ENCODE data around the gene RAB7A. TPM values are rescaled to one million over a fixed set of nuclear protein-coding genes. Genes with fewer than 3 reads are reported as not detected.
A peak's percentile ranks its signal among the peaks of the same experiment; 100 is the strongest.

Gene RAB7A
- total and polyA plus RNA-seq, 2 donors (not counting 1 experiment from before 2014, with no cell fraction given) = 54.2 to 415 TPM

DNA sequence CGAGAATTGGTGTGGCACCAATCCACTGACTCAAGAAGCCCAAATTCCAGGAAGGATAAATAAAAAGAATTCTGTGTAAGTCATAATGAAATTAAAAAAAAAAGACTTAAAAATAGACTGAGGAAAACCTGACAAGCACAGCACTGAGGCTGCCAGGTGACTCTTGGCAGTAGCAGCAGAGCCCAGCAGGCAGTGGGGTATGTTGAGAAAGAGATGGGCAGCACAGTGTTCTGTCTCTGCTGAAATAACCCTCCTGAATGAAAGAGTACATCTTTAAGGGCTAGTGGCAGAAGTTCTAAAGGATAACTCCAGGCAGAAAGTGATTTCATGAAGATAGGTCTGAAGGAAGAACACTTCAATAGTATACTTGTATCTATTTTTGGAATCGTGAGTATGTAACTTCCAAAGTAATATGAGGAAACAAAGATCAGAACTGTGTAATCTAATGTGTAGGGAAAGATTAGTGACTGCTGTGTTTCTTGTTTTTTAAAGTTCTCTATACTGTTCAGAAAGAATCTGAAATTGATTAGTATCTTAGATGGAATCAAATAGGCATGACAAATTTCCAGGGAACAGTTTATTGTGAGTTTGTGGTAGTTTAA lies 75.9 kb downstream of the RAB7A start:
- Histone ChIP-seq H3K4me3 (replicated peaks in 1 of 4; ENCODE audit: control extremely low read depth in 1 of 4, insufficient read depth in 1 of 4, low read depth in 3 of 4, low read length in 4 of 4) (no peak overlapping the region), H4K20me1 (ENCODE audit: control insufficient read depth, extremely low read depth, insufficient read depth, low read length) (no peaks in the 10 kb centered on the region), H3K36me3 (ENCODE audit: control insufficient read depth, insufficient read depth, low read length) (peaks cover 6% of the 10 kb centered on the region), H3K4me1 (ENCODE audit: control insufficient read depth, extremely low read depth, insufficient read depth, low read length) (peaks cover 9% of the 10 kb centered on the region), H3K4me2 (ENCODE audit: extremely low read depth, insufficient read depth, low read length) (no peak overlapping the region), H2AFZ (ENCODE audit: low read length) (no peak overlapping the region), H3K9me3 (ENCODE audit: control insufficient read depth, insufficient read depth, low read depth, low read length) (no peaks in the 10 kb centered on the region), H3K79me2 (ENCODE audit: control insufficient read depth, insufficient read depth, low read length) (peaks cover 29% of the 10 kb centered on the region), H3K27ac (ENCODE audit: insufficient read depth, low read length) (no peak overlapping the region), H3K27me3 (ENCODE audit: control insufficient read depth, insufficient read depth, low read length) (no peaks in the 10 kb centered on the region), H3K9ac (ENCODE audit: insufficient read depth, low read length) (no peak overlapping the region)
- DNase-seq (ENCODE audit: low read depth in 2 of 2) = no peak
- no peak for TF ChIP-seq CTCF (conservative IDR thresholded peaks at IDR 0.05 in 1 of 2, IDR thresholded peaks at IDR 0.05 in 1 of 2; ENCODE audit: low read depth in 1 of 2, low read length in 2 of 2)
- no peak for TF ChIP-seq EZH2 (IDR thresholded peaks at IDR 0.05; ENCODE audit: low read length, missing control alignments)

- H4K20me1 ChIP-seq (ENCODE audit: control insufficient read depth, extremely low read depth, insufficient read depth, low read length) = no peaks in the 10 kb centered on the region
- peaks cover 27% of the 10 kb centered on the region for H3K79me2 ChIP-seq (ENCODE audit: control insufficient read depth, insufficient read depth, low read length)
- no peak for DNase-seq (ENCODE audit: low read depth in 2 of 2)
- H3K4me3 ChIP-seq (replicated peaks in 1 of 4; ENCODE audit: control extremely low read depth in 1 of 4, insufficient read depth in 1 of 4, low read depth in 3 of 4, low read length in 4 of 4) = no peak overlapping the region
- no peak overlapping the region for H3K27ac ChIP-seq (ENCODE audit: insufficient read depth, low read length)
- H3K9ac ChIP-seq (ENCODE audit: insufficient read depth, low read length) = no peak overlapping the region
- no peaks in the 10 kb centered on the region for H3K27me3 ChIP-seq (ENCODE audit: control insufficient read depth, insufficient read depth, low read length)
- H2AFZ ChIP-seq (ENCODE audit: low read length) = no peak overlapping the region
- peaks cover 8% of the 10 kb centered on the region for H3K36me3 ChIP-seq (ENCODE audit: control insufficient read depth, insufficient read depth, low read length)
- no peak overlapping the region for H3K4me2 ChIP-seq (ENCODE audit: extremely low read depth, insufficient read depth, low read length)
- no peaks in the 10 kb centered on the region for H3K9me3 ChIP-seq (ENCODE audit: control insufficient read depth, insufficient read depth, low read depth, low read length)
- peaks cover 9% of the 10 kb centered on the region for H3K4me1 ChIP-seq (ENCODE audit: control insufficient read depth, extremely low read depth, insufficient read depth, low read length)
- TF ChIP-seq CTCF (conservative IDR thresholded peaks at IDR 0.05 in 1 of 2, IDR thresholded peaks at IDR 0.05 in 1 of 2; ENCODE audit: low read depth in 1 of 2, low read length in 2 of 2) (no peak), EZH2 (IDR thresholded peaks at IDR 0.05; ENCODE audit: low read length, missing control alignments) (no peak)
Observed at GRCh38 chr3:128803307-128803706, 77.3 kb downstream of the RAB7A start.

- no peaks in the 10 kb centered on the region for H4K20me1 ChIP-seq (ENCODE audit: control insufficient read depth, extremely low read depth, insufficient read depth, low read length)
- H3K4me3 ChIP-seq (replicated peaks in 1 of 4; ENCODE audit: control extremely low read depth in 1 of 4, insufficient read depth in 1 of 4, low read depth in 3 of 4, low read length in 4 of 4) = peak overlapping the region in 2 of 4 experiments; percentile 9 to 36
- peak overlapping the region; percentile 39 for H3K27ac ChIP-seq (ENCODE audit: insufficient read depth, low read length)
- TF ChIP-seq CTCF (conservative IDR thresholded peaks at IDR 0.05 in 1 of 2, IDR thresholded peaks at IDR 0.05 in 1 of 2; ENCODE audit: low read depth in 1 of 2, low read length in 2 of 2) (no peak), EZH2 (IDR thresholded peaks at IDR 0.05; ENCODE audit: low read length, missing control alignments) (no peak)
- peak overlapping the region; percentile 71 for H3K4me2 ChIP-seq (ENCODE audit: extremely low read depth, insufficient read depth, low read length)
- no peaks in the 10 kb centered on the region for H3K9me3 ChIP-seq (ENCODE audit: control insufficient read depth, insufficient read depth, low read depth, low read length)
- peak; percentile 36 to 57 for DNase-seq (ENCODE audit: low read depth in 2 of 2)
- H3K36me3 ChIP-seq (ENCODE audit: control insufficient read depth, insufficient read depth, low read length) = peaks cover 8% of the 10 kb centered on the region
- H3K79me2 ChIP-seq (ENCODE audit: control insufficient read depth, insufficient read depth, low read length) = peaks cover 27% of the 10 kb centered on the region
- H2AFZ ChIP-seq (ENCODE audit: low read length) = no peak overlapping the region
- no peak overlapping the region for H3K9ac ChIP-seq (ENCODE audit: insufficient read depth, low read length)
- peaks cover 9% of the 10 kb centered on the region for H3K4me1 ChIP-seq (ENCODE audit: control insufficient read depth, extremely low read depth, insufficient read depth, low read length)
- H3K27me3 ChIP-seq (ENCODE audit: control insufficient read depth, insufficient read depth, low read length) = no peaks in the 10 kb centered on the region
Observed at GRCh38 chr3:128804017-128804810, 78.2 kb downstream of the RAB7A start.

All from fibroblast of lung (primary cell).